HepG2 (cell line): Measurements from ENCODE around the gene SKIDA1. TPM values are rescaled to one million over a fixed set of nuclear protein-coding genes. Genes with fewer than 3 reads are reported as not detected.

ENCODE experiments used
- TBX3 ChIP-seq: fragments of 450-650 bp; IDR thresholded peaks from 2 replicates; pipeline ENCODE4 v1.6.1; 2017; ENCODE audit warnings: antibody characterized with exemption, mild to moderate bottlenecking, inconsistent platforms, borderline replicate concordance
- ZNF775 ChIP-seq: sonication (generic); formaldehyde crosslinking; IDR thresholded peaks from 2 replicates; pipeline ENCODE4 v1.4.0; 2020; ENCODE audit warnings: missing genetic modification reagents, mild to moderate bottlenecking, moderate library complexity, borderline replicate concordance
- polyA plus RNA-seq, 8 experiments: library from polyadenylated mRNA; depleted of rRNA in 3 of 8; stranded (reverse) in 7 of 8; unstranded in 1 of 8; fragments of >200 nt; fragmentation: Illumina TruSeq in 4 of 8; extraction: Trizol in 4 of 8; gene quantifications; 2 replicates each; pipeline versions ENCODE4 v1.2.1 to v1.2.3, GENCODE V29; 2011 to 2016; ENCODE audit warnings: low read depth in 4 of 8, missing spikeins in 1 of 8, mixed read lengths in 1 of 8; ENCODE audit not compliant: insufficient read depth in 1 of 8
- total RNA-seq, 5 experiments: library from RNA; depleted of rRNA; stranded (reverse); fragments of >200 nt; fragmentation: Illumina TruSeq; extraction: Trizol; gene quantifications; 2 replicates each; pipeline ENCODE4 v1.2.3, GENCODE V29; 2016; ENCODE audit warnings: low read depth in 1 of 5
- TF ChIP-seq, protein P1 (sequence below): sonication (generic); formaldehyde crosslinking; IDR thresholded peaks from 2 replicates; pipeline ENCODE4 v1.4.0; 2020; ENCODE audit warnings: mild to moderate bottlenecking, low read depth, missing genetic modification reagents
- TF ChIP-seq, protein P2 (sequence below), 2 experiments: sonication (generic) in 1 of 2; formaldehyde crosslinking in 1 of 2; IDR thresholded peaks; 2 replicates each; pipeline versions ENCODE4 v1.4.0 to v1.6.1; 2016 to 2020; ENCODE audit warnings: borderline replicate concordance in 1 of 2, low read depth in 1 of 2, mild to moderate bottlenecking in 1 of 2, missing genetic modification reagents in 1 of 2
- TF ChIP-seq, protein P3 (sequence below): sonication (generic); formaldehyde crosslinking; IDR thresholded peaks from 2 replicates; pipeline ENCODE4 v1.4.0; 2020; ENCODE audit warnings: mild to moderate bottlenecking, missing genetic modification reagents
- TF ChIP-seq, protein P4 (sequence below): sonication (generic); formaldehyde crosslinking; IDR thresholded peaks from 2 replicates; pipeline ENCODE4 v1.5.1; 2020; ENCODE audit warnings: mild to moderate bottlenecking, moderate library complexity, missing genetic modification reagents
- TF ChIP-seq, protein P5 (sequence below): sonication (generic); formaldehyde crosslinking; IDR thresholded peaks from 2 replicates; pipeline ENCODE4 v1.5.1; 2020; ENCODE audit warnings: missing genetic modification reagents, mild to moderate bottlenecking, borderline replicate concordance

Gene SKIDA1
- total and polyA plus RNA-seq, 2 of the 13 experiments (the other 11 are each of a cell fraction or from before 2014, with no cell fraction given) = 0.73 to 1.5 TPM

DNA sequence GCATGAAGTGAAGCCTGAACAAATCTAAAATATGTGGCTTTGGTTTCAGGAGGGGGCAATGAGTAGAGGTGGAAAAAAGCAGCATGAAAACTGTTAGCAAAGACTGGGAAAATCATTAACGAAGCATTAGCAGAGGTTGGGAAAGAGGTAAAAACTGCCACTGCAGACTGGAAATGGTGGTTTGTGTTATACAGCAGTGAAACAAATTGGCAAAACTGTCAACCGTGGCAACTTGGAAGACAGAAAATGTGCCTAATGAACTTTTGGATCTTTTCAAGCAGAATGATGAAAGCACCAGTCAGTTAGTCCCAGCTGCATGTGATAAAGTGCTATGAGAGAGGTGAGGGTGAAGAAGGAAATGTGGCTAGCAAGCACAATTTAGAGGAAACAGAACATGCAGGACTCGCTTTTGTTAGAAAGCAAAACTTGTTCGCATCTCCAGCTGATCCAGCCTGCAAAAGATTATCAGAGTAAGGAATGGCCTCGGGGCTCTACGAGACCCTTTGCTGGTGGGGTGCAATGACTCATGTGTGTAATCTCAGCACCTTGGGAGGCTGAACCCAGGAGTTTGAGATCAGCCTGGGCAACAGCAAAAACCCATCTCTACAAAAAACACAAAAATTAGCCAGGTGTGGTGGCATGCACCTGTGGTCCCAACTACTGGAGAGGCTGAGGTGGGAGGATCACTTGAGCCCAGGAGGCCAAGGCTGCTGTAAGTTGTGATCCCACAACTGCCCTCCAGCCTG is 45.7 kb downstream of the SKIDA1 start (continued):
- no peak for TF ChIP-seq TBX3
- TF ChIP-seq ZNF775 = 0 out of 2 replicates have a peak, but pooled peaks have one; percentile 39
- TF ChIP-seq, protein P1, sequence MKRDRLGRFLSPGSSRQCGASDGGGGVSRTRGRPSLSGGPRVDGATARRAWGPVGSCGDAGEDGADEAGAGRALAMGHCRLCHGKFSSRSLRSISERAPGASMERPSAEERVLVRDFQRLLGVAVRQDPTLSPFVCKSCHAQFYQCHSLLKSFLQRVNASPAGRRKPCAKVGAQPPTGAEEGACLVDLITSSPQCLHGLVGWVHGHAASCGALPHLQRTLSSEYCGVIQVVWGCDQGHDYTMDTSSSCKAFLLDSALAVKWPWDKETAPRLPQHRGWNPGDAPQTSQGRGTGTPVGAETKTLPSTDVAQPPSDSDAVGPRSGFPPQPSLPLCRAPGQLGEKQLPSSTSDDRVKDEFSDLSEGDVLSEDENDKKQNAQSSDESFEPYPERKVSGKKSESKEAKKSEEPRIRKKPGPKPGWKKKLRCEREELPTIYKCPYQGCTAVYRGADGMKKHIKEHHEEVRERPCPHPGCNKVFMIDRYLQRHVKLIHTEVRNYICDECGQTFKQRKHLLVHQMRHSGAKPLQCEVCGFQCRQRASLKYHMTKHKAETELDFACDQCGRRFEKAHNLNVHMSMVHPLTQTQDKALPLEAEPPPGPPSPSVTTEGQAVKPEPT = 0 out of 2 replicates have a peak, but pooled peaks have one; percentile 37
- TF ChIP-seq, protein P2, sequence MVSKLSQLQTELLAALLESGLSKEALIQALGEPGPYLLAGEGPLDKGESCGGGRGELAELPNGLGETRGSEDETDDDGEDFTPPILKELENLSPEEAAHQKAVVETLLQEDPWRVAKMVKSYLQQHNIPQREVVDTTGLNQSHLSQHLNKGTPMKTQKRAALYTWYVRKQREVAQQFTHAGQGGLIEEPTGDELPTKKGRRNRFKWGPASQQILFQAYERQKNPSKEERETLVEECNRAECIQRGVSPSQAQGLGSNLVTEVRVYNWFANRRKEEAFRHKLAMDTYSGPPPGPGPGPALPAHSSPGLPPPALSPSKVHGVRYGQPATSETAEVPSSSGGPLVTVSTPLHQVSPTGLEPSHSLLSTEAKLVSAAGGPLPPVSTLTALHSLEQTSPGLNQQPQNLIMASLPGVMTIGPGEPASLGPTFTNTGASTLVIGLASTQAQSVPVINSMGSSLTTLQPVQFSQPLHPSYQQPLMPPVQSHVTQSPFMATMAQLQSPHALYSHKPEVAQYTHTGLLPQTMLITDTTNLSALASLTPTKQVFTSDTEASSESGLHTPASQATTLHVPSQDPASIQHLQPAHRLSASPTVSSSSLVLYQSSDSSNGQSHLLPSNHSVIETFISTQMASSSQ (IDR thresholded peaks at IDR 0.05; ENCODE audit: low read depth) = peak; percentile 63
- TF ChIP-seq, protein P2 (CRISPR knock-in tag; IDR thresholded peaks at IDR 0.05; ENCODE audit: borderline replicate concordance) = no peak
- TF ChIP-seq, protein P3, sequence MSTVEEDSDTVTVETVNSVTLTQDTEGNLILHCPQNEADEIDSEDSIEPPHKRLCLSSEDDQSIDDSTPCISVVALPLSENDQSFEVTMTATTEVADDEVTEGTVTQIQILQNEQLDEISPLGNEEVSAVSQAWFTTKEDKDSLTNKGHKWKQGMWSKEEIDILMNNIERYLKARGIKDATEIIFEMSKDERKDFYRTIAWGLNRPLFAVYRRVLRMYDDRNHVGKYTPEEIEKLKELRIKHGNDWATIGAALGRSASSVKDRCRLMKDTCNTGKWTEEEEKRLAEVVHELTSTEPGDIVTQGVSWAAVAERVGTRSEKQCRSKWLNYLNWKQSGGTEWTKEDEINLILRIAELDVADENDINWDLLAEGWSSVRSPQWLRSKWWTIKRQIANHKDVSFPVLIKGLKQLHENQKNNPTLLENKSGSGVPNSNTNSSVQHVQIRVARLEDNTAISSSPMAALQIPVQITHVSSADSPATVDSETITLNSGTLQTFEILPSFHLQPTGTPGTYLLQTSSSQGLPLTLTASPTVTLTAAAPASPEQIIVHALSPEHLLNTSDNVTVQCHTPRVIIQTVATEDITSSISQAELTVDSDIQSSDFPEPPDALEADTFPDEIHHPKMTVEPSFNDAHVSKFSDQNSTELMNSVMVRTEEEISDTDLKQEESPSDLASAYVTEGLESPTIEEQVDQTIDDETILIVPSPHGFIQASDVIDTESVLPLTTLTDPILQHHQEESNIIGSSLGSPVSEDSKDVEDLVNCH = 0 out of 2 replicates have a peak, but pooled peaks have one; percentile 58
- TF ChIP-seq, protein P4, sequence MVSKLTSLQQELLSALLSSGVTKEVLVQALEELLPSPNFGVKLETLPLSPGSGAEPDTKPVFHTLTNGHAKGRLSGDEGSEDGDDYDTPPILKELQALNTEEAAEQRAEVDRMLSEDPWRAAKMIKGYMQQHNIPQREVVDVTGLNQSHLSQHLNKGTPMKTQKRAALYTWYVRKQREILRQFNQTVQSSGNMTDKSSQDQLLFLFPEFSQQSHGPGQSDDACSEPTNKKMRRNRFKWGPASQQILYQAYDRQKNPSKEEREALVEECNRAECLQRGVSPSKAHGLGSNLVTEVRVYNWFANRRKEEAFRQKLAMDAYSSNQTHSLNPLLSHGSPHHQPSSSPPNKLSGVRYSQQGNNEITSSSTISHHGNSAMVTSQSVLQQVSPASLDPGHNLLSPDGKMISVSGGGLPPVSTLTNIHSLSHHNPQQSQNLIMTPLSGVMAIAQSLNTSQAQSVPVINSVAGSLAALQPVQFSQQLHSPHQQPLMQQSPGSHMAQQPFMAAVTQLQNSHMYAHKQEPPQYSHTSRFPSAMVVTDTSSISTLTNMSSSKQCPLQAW = peak; percentile 19; the same call in 1 of the 2 replicates
- TF ChIP-seq, protein P5, sequence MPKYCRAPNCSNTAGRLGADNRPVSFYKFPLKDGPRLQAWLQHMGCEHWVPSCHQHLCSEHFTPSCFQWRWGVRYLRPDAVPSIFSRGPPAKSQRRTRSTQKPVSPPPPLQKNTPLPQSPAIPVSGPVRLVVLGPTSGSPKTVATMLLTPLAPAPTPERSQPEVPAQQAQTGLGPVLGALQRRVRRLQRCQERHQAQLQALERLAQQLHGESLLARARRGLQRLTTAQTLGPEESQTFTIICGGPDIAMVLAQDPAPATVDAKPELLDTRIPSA (CRISPR knock-in tag) = no peak
- TF ChIP-seq, all 625 proteins: peak for 31
